Activated T-cell treated with anti-CD3 and anti-CD28 coated beads, Interleukin-2, amount 50 U/mL, for 4 hours (primary cell): ENCODE results near the gene KRT33A. TPM values are rescaled to one million over a fixed set of nuclear protein-coding genes. Genes with fewer than 3 reads are reported as not detected.
"Not testable (repeated sequence)": the region's sequence is repeated elsewhere in the genome, so short reads cannot be mapped to it uniquely, and the experiment has no call there.

ENCODE experiments used
- ATAC-seq, 2 donors: fragments of 200-7000 bp; cut with Tn5 transposase; one replicate each; pipeline ENCODE4 v1.10.0; 2021
- DNase-seq: peaks from one replicate; pipeline ENCODE4 v3.0.0-alpha.2; 2020
- H3K27me3 Mint-ChIP-seq: one replicate; pipeline ENCODE4 v1.8.0; 2021; ENCODE audit warnings: low read depth, mixed read lengths
- H3K36me3 Mint-ChIP-seq: one replicate; pipeline ENCODE4 v1.8.0; 2022; ENCODE audit warnings: mixed read lengths; ENCODE audit not compliant: insufficient read depth
- H3K4me1 Mint-ChIP-seq: one replicate; pipeline ENCODE4 v1.8.0; 2021; ENCODE audit warnings: low read depth, mixed read lengths
- H3K4me3 Mint-ChIP-seq: one replicate; pipeline ENCODE4 v1.8.0; 2021; ENCODE audit warnings: mild to moderate bottlenecking, moderate library complexity, mixed read lengths
- H3K9me3 Mint-ChIP-seq: one replicate; pipeline ENCODE4 v1.8.0; 2021; ENCODE audit warnings: mixed read lengths
- total RNA-seq, 3 donors: library from RNA; stranded (reverse); gene quantifications; one replicate each; pipeline ENCODE4 v1.2.1, GENCODE V29; 2021

The KRT33A gene
- not detected for total RNA-seq

DNA sequence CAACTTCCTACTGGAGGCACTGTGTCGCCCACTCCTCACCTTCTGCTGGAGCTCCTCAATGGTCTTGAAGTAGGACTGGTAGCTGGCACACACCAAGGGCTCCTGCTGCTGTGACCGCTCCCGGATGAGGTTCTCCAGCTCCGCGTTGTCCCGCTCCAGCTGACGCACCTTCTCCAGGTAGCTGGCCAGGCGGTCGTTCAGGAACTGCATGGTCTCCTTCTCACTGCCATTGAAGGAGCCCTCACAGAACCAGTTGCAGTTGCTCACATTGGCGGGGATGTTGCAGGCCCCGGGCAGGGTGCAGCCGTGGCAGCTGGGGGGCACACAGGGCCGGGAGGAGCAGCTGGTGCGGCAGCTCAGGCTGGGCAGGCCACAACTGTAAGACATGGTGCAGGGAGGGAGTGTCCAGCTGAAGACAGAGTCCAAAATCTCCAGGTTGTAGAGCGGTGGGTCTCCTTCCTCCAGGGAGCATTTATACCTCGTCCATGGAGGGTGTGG, at the start of gene KRT33A:
KRT33A (minus strand) TSS at position 448 of the 498 bp plus-strand sequence; CDS start at position 387, 61 bp downstream.
- not testable (repeated sequence) for ATAC-seq, H3K4me3 Mint-ChIP-seq, H3K27me3 Mint-ChIP-seq, H3K36me3 Mint-ChIP-seq, H3K9me3 Mint-ChIP-seq, DNase-seq
- H3K4me1 Mint-ChIP-seq, result peaks cover 12% of the 10 kb centered on the region

- H3K27me3 Mint-ChIP-seq, result peaks cover 4% of the 10 kb centered on the region
These were observed 46.5 kb upstream of the KRT33A start, which contains the start of gene KRT31 for GRCh38 chr17:41396996-41397660. Gene KRT31 (minus strand): TSS chr17:41397608. CDS start chr17:41397539, 69 bp downstream.

DNA sequence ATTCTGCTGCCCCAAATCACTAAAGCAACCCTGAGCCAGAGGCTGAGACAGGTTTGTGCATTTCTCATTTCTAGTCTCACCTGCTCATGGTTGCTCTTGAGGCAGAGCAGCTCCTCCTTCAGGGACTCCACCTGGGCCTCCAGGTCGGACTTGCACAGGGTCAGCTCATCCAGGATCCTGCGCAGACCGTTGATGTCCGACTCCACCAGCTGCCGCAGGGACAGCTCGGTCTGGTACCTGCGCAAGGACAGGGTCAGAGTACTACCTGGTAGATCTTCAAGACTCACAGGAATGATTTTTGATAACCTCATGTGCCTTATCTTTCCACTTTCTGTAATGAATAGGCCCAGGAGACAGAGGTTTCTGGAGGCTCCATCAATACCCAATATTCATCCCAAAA, 45.7 kb upstream of the KRT33A start:
- no peaks in the 10 kb centered on the region for H3K9me3 Mint-ChIP-seq
- H3K36me3 Mint-ChIP-seq, result no peaks in the 10 kb centered on the region
- no peak for DNase-seq
- H3K4me3 Mint-ChIP-seq, result no peak overlapping the region
- H3K4me1 Mint-ChIP-seq, result peaks cover 7% of the 10 kb centered on the region
- H3K27me3 Mint-ChIP-seq, result peaks cover 7% of the 10 kb centered on the region
- ATAC-seq, result no peak

More at GRCh38 chr17:41396996-41397660, 46.5 kb upstream of the KRT33A start, which contains the start of gene KRT31:
- ATAC-seq (no peak), DNase-seq (no peak)
- Mint-ChIP-seq H3K36me3 (no peaks in the 10 kb centered on the region), H3K4me1 (peaks cover 8% of the 10 kb centered on the region), H3K9me3 (no peaks in the 10 kb centered on the region), H3K4me3 (no peak within 1 kb of the TSS)

GRCh38 chr17:41395611-41396010, 45.0 kb upstream of the KRT33A start:
- Mint-ChIP-seq H3K4me3 (no peak overlapping the region), H3K4me1 (peaks cover 7% of the 10 kb centered on the region), H3K36me3 (no peaks in the 10 kb centered on the region), H3K9me3 (no peaks in the 10 kb centered on the region), H3K27me3 (peaks cover 7% of the 10 kb centered on the region)
- DNase-seq (no peak), ATAC-seq (no peak)

DNA sequence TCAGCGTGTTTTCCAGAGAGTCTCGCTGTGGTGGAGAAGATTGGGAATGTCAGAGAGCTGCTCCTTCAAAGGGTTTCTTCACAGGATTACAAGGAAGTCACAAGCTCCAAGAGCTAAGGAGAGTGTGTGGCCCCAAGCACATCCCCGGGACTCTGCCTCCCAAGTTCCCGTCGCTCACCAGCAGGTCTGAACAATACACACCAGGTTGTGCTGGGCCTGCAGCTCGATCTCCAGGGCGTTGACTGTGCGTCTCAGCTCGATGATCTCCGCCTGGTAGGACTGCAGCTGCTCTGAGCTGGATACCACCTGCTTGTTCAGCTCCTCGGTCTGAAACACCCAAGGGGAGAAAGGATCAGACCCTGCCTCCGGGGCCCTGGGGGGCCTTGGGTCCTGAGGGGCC, 44.4 kb upstream of the KRT33A start:
- H3K27me3 Mint-ChIP-seq, H3K9me3 Mint-ChIP-seq, H3K4me1 Mint-ChIP-seq, H3K36me3 Mint-ChIP-seq, H3K4me3 Mint-ChIP-seq, DNase-seq, ATAC-seq: not testable (repeated sequence)

GRCh38 chr17:41394254-41394996, 43.8 kb upstream of the KRT33A start:
- no peak for DNase-seq
- Mint-ChIP-seq H3K36me3 (no peaks in the 10 kb centered on the region), H3K27me3 (peaks cover 7% of the 10 kb centered on the region), H3K4me3 (no peak overlapping the region), H3K9me3 (no peaks in the 10 kb centered on the region), H3K4me1 (peaks cover 4% of the 10 kb centered on the region)
- no peak for ATAC-seq

GRCh38 chr17:41393826-41394225, 43.2 kb upstream of the KRT33A start:
- no peak for DNase-seq
- Mint-ChIP-seq H3K9me3 (no peaks in the 10 kb centered on the region), H3K4me1 (no peaks in the 10 kb centered on the region), H3K27me3 (peaks cover 7% of the 10 kb centered on the region), H3K36me3 (no peaks in the 10 kb centered on the region), H3K4me3 (no peak overlapping the region)
- ATAC-seq, result no peak

DNA sequence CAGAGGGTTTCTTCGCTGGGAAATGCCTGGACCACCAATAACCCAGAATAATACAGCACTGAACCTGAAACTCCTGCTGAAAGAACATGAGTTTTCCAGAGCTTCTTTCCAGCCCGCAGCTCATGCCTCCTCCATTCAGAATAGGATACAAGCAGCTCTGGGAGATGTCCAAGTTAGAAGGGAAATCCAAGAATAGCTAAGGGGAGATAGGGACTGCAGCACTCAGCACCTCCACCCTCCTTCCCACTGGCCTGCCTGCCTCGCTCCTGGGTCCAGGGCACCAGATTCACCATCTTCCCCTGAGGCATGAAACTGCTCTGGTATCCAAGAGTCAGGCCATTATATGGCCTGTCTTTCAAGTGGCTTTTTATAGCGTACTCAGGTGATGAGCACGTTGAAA, 42.7 kb upstream of the KRT33A start:
- Mint-ChIP-seq H3K4me3 (no peak overlapping the region), H3K4me1 (no peaks in the 10 kb centered on the region), H3K9me3 (no peaks in the 10 kb centered on the region), H3K27me3 (peaks cover 7% of the 10 kb centered on the region), H3K36me3 (no peaks in the 10 kb centered on the region)
- DNase-seq (no peak), ATAC-seq (no peak)

DNA sequence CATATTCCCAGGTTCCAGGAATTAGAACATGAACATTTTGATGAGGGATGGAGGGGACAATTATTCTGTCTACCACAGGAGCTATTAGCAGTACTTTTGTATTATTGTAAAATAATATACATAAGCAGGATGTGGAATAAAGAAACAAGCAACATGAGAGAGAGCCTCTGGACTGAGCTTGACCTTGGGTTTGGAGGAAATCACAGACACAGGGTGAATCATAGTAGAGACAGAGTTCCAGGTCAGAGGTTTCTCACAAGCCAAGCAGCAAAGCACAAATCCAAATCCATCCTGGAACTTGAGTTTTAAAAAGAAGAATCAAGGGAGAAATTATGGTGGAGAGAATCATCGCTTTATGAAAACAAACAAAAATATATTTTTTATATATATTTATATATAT, 41.6 kb upstream of the KRT33A start:
- Mint-ChIP-seq H3K36me3 (no peaks in the 10 kb centered on the region), H3K9me3 (peaks cover 5% of the 10 kb centered on the region), H3K27me3 (peaks cover 9% of the 10 kb centered on the region), H3K4me3 (no peak overlapping the region), H3K4me1 (no peaks in the 10 kb centered on the region)
- DNase-seq, result no peak
- no peak for ATAC-seq

GRCh38 chr17:41391535-41391934, 40.9 kb upstream of the KRT33A start:
- no peak for DNase-seq
- Mint-ChIP-seq H3K4me1 (no peaks in the 10 kb centered on the region), H3K36me3 (no peaks in the 10 kb centered on the region), H3K9me3 (peaks cover 10% of the 10 kb centered on the region), H3K27me3 (peaks cover 9% of the 10 kb centered on the region), H3K4me3 (no peak overlapping the region)
- ATAC-seq, result no peak

- H3K36me3 Mint-ChIP-seq, result no peaks in the 10 kb centered on the region
- peaks cover 15% of the 10 kb centered on the region for H3K9me3 Mint-ChIP-seq
- H3K4me3 Mint-ChIP-seq, result no peak overlapping the region
- no peak for ATAC-seq
- H3K4me1 Mint-ChIP-seq, result no peaks in the 10 kb centered on the region
- DNase-seq, result no peak
- H3K27me3 Mint-ChIP-seq, result peaks cover 9% of the 10 kb centered on the region
These were observed 39.8 kb upstream of the KRT33A start for GRCh38 chr17:41390411-41390938.

DNA sequence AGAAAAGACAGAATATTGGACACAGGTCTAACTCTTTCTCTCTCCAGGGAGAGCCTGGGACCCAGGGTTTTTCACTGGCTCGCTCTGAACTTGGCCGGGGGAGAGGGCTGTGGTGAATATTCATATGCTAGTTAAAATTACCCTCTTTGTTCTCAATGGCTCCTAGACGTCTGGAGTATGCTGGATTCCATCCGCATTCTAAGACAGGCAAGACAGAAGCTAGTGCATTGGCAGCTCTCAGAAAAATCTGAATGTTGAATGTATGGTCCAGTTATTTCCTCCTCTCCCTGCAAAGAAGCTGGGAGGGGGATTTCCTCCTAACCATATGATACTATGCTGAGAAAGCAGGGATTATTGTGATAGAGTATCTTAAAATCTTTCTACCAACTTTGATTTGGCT, 37.0 kb upstream of the KRT33A start:
- peaks cover 15% of the 10 kb centered on the region for H3K9me3 Mint-ChIP-seq
- no peaks in the 10 kb centered on the region for H3K4me1 Mint-ChIP-seq
- DNase-seq, result no peak
- H3K4me3 Mint-ChIP-seq, result no peak overlapping the region
- H3K36me3 Mint-ChIP-seq, result no peaks in the 10 kb centered on the region
- H3K27me3 Mint-ChIP-seq, result peaks cover 4% of the 10 kb centered on the region
- ATAC-seq, result no peak

DNA sequence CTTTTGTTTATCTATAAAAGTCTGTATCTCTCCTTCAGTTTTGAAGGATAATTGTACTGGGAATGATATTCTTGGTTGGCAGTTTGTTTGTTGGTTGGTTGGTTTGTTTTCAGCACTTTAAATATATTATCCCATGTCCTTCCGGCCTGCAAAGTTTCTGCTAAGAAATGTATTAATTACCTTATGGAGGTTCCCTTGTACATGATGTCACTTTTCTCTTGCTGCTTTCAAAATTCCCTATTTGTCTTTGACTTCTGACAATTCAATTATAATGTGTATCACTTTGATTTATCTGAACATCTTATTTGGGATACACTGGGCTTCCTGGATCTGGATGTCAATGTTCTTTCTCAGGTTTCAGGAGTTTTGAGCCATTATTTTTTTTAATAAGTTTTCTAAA, 35.6 kb upstream of the KRT33A start:
- no peak overlapping the region for H3K4me3 Mint-ChIP-seq
- H3K4me1 Mint-ChIP-seq, result no peaks in the 10 kb centered on the region
- DNase-seq (no peak), ATAC-seq (no peak)
- H3K36me3 Mint-ChIP-seq, result no peaks in the 10 kb centered on the region
- peaks cover 2% of the 10 kb centered on the region for H3K27me3 Mint-ChIP-seq
- H3K9me3 Mint-ChIP-seq, result peaks cover 15% of the 10 kb centered on the region

- peaks cover 5% of the 10 kb centered on the region for H3K27me3 Mint-ChIP-seq
- H3K4me3 Mint-ChIP-seq, result no peak overlapping the region
- DNase-seq, result no peak
- ATAC-seq, result no peak
- H3K4me1 Mint-ChIP-seq, result peaks cover under 1% of the 10 kb centered on the region
- no peaks in the 10 kb centered on the region for H3K36me3 Mint-ChIP-seq
- H3K9me3 Mint-ChIP-seq, result peaks cover 15% of the 10 kb centered on the region
These were observed 33.1 kb upstream of the KRT33A start for GRCh38 chr17:41383690-41384089.
